Measurements from ENCODE around the gene ANKFY1.

Gene ANKFY1

GRCh38 chr17:4157618-4158333 lies 106.0 kb downstream of the ANKFY1 start:
- no peak overlapping the region for H3K4ac ChIP-seq (ENCODE audit: low read depth, low read length)
- H3K4me3 ChIP-seq (ENCODE audit: low read length), result no peak overlapping the region
- H3K79me1 ChIP-seq (ENCODE audit: low read length), result no peaks in the 10 kb centered on the region
- DNase-seq, result no peak
- H3K79me2 ChIP-seq (ENCODE audit: control insufficient read depth, insufficient read depth, low read length), result no peaks in the 10 kb centered on the region
- no CpG with 5 or more reads among the region's 12 CpGs for WGBS (ENCODE audit: extremely low coverage, insufficient coverage, low lambda C conversion rate)
- no peak overlapping the region for H3K4me2 ChIP-seq (ENCODE audit: low read length)
- no peak overlapping the region for H2AK5ac ChIP-seq (ENCODE audit: low read length)
- H4K8ac ChIP-seq (ENCODE audit: low read depth, low read length), result no peak overlapping the region
- H2BK120ac ChIP-seq (ENCODE audit: low read depth, low read length), result no peak overlapping the region
- H3K23ac ChIP-seq (ENCODE audit: low read length), result no peak overlapping the region
- H3K56ac ChIP-seq (ENCODE audit: low read length), result no peak overlapping the region
- H3K27me3 ChIP-seq (ENCODE audit: insufficient read depth, low read length, poor library complexity), result no peaks in the 10 kb centered on the region
- no peak overlapping the region for H2BK15ac ChIP-seq (replicated peaks; ENCODE audit: low read depth)
- no peaks in the 10 kb centered on the region for H3K36me3 ChIP-seq (ENCODE audit: control insufficient read depth, insufficient read depth, low read length)
- no peak overlapping the region for H4K5ac ChIP-seq (ENCODE audit: low read length)
- peaks cover 6% of the 10 kb centered on the region for H3K4me1 ChIP-seq (ENCODE audit: control insufficient read depth, low read depth, low read length)
- no peak overlapping the region for H3K9ac ChIP-seq (ENCODE audit: low read length)
- H3K18ac ChIP-seq (ENCODE audit: low read length), result no peak overlapping the region
- no peak overlapping the region for H3K27ac ChIP-seq (ENCODE audit: low read depth, low read length)
- no peak overlapping the region for H2BK5ac ChIP-seq (ENCODE audit: low read length)

- no peak overlapping the region for H4K8ac ChIP-seq (ENCODE audit: low read depth, low read length)
- WGBS (ENCODE audit: extremely low coverage, insufficient coverage, low lambda C conversion rate), result no CpG with 5 or more reads among the region's 16 CpGs
Observed at GRCh38 chr17:4156750-4157381, 106.9 kb downstream of the ANKFY1 start.

GRCh38 chr17:4155980-4156620 lies 107.7 kb downstream of the ANKFY1 start:
- Histone ChIP-seq H2BK5ac (ENCODE audit: low read length) (no peak overlapping the region), H3K4ac (ENCODE audit: low read depth, low read length) (no peak overlapping the region), H2AK5ac (ENCODE audit: low read length) (no peak overlapping the region), H3K27me3 (ENCODE audit: insufficient read depth, low read length, poor library complexity) (no peaks in the 10 kb centered on the region), H3K27ac (ENCODE audit: low read depth, low read length) (no peak overlapping the region), H3K79me1 (ENCODE audit: low read length) (no peaks in the 10 kb centered on the region), H3K4me2 (ENCODE audit: low read length) (no peak overlapping the region), H3K4me3 (ENCODE audit: low read length) (no peak overlapping the region), H3K9ac (ENCODE audit: low read length) (no peak overlapping the region), H3K18ac (ENCODE audit: low read length) (no peak overlapping the region), H3K79me2 (ENCODE audit: control insufficient read depth, insufficient read depth, low read length) (no peaks in the 10 kb centered on the region), H3K36me3 (ENCODE audit: control insufficient read depth, insufficient read depth, low read length) (no peaks in the 10 kb centered on the region), H3K4me1 (ENCODE audit: control insufficient read depth, low read depth, low read length) (no peaks in the 10 kb centered on the region), H3K56ac (ENCODE audit: low read length) (no peak overlapping the region), H4K5ac (ENCODE audit: low read length) (no peak overlapping the region), H4K8ac (ENCODE audit: low read depth, low read length) (no peak overlapping the region), H2BK15ac (replicated peaks; ENCODE audit: low read depth) (no peak overlapping the region), H3K23ac (ENCODE audit: low read length) (no peak overlapping the region), H2BK120ac (ENCODE audit: low read depth, low read length) (no peak overlapping the region)
- DNase-seq, result no peak
- no CpG with 5 or more reads among the region's 10 CpGs for WGBS (ENCODE audit: extremely low coverage, insufficient coverage, low lambda C conversion rate)

More at GRCh38 chr17:4156750-4157381, 106.9 kb downstream of the ANKFY1 start:
- H3K27ac ChIP-seq (ENCODE audit: low read depth, low read length), result no peak overlapping the region
- no peak overlapping the region for H3K4ac ChIP-seq (ENCODE audit: low read depth, low read length)
- no peak overlapping the region for H3K9ac ChIP-seq (ENCODE audit: low read length)
- H3K4me2 ChIP-seq (ENCODE audit: low read length), result no peak overlapping the region
- no peaks in the 10 kb centered on the region for H3K79me2 ChIP-seq (ENCODE audit: control insufficient read depth, insufficient read depth, low read length)
- H2BK15ac ChIP-seq (replicated peaks; ENCODE audit: low read depth), result no peak overlapping the region
- no peak overlapping the region for H4K5ac ChIP-seq (ENCODE audit: low read length)
- H2AK5ac ChIP-seq (ENCODE audit: low read length), result no peak overlapping the region
- no peak overlapping the region for H2BK120ac ChIP-seq (ENCODE audit: low read depth, low read length)
- no peak overlapping the region for H3K18ac ChIP-seq (ENCODE audit: low read length)
- DNase-seq, result peak; percentile 47
- H3K23ac ChIP-seq (ENCODE audit: low read length), result no peak overlapping the region
- H3K56ac ChIP-seq (ENCODE audit: low read length), result no peak overlapping the region
- H3K27me3 ChIP-seq (ENCODE audit: insufficient read depth, low read length, poor library complexity), result no peaks in the 10 kb centered on the region
- H3K4me3 ChIP-seq (ENCODE audit: low read length), result no peak overlapping the region
- H3K79me1 ChIP-seq (ENCODE audit: low read length), result no peaks in the 10 kb centered on the region
- H2BK5ac ChIP-seq (ENCODE audit: low read length), result no peak overlapping the region
- H3K36me3 ChIP-seq (ENCODE audit: control insufficient read depth, insufficient read depth, low read length), result no peaks in the 10 kb centered on the region
- peaks cover 6% of the 10 kb centered on the region for H3K4me1 ChIP-seq (ENCODE audit: control insufficient read depth, low read depth, low read length)

- no peaks in the 10 kb centered on the region for H3K36me3 ChIP-seq (ENCODE audit: control insufficient read depth, insufficient read depth, low read length)
- no peaks in the 10 kb centered on the region for H3K79me2 ChIP-seq (ENCODE audit: control insufficient read depth, insufficient read depth, low read length)
- H3K18ac ChIP-seq (ENCODE audit: low read length), result no peak overlapping the region
- no peak overlapping the region for H3K4ac ChIP-seq (ENCODE audit: low read depth, low read length)
- H2AK5ac ChIP-seq (ENCODE audit: low read length), result no peak overlapping the region
- no peak overlapping the region for H4K8ac ChIP-seq (ENCODE audit: low read depth, low read length)
- no peaks in the 10 kb centered on the region for H3K27me3 ChIP-seq (ENCODE audit: insufficient read depth, low read length, poor library complexity)
- H3K27ac ChIP-seq (ENCODE audit: low read depth, low read length), result no peak overlapping the region
- no peak for DNase-seq
- no peak overlapping the region for H3K4me2 ChIP-seq (ENCODE audit: low read length)
- H3K23ac ChIP-seq (ENCODE audit: low read length), result no peak overlapping the region
- no peak overlapping the region for H2BK15ac ChIP-seq (replicated peaks; ENCODE audit: low read depth)
- H4K5ac ChIP-seq (ENCODE audit: low read length), result no peak overlapping the region
- WGBS (ENCODE audit: extremely low coverage, insufficient coverage, low lambda C conversion rate), result no CpG with 5 or more reads among the region's 3 CpGs
- H3K79me1 ChIP-seq (ENCODE audit: low read length), result no peaks in the 10 kb centered on the region
- H3K56ac ChIP-seq (ENCODE audit: low read length), result no peak overlapping the region
- no peak overlapping the region for H3K4me3 ChIP-seq (ENCODE audit: low read length)
- H3K4me1 ChIP-seq (ENCODE audit: control insufficient read depth, low read depth, low read length), result no peaks in the 10 kb centered on the region
- H3K9ac ChIP-seq (ENCODE audit: low read length), result no peak overlapping the region
- no peak overlapping the region for H2BK120ac ChIP-seq (ENCODE audit: low read depth, low read length)
- H2BK5ac ChIP-seq (ENCODE audit: low read length), result no peak overlapping the region
Observed at GRCh38 chr17:4154201-4154600, 109.6 kb downstream of the ANKFY1 start.

DNA sequence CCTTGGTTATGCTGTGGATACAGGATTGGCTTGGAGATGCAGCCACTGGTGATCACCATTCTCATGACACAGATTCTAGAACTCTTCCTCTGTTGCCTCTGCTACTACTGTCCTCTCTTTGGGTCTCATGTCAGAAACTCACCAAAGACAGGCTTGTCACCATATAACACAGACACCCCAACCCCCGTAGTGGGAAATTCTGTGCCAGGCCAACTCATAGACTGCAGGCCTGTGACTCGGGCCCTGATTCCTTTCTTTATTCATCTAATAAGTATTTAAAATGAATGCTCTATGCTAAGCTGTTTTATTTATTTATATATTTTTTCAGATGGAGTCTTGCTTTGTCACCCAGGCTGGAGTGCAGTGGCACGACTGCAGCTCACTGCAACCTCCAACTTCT lies 111.3 kb downstream of the ANKFY1 start:
- Histone ChIP-seq H3K23ac (ENCODE audit: low read length) (no peak overlapping the region), H3K9ac (ENCODE audit: low read length) (no peak overlapping the region), H3K4ac (ENCODE audit: low read depth, low read length) (no peak overlapping the region), H3K18ac (ENCODE audit: low read length) (no peak overlapping the region), H3K27me3 (ENCODE audit: insufficient read depth, low read length, poor library complexity) (no peaks in the 10 kb centered on the region), H2AK5ac (ENCODE audit: low read length) (no peak overlapping the region), H3K79me2 (ENCODE audit: control insufficient read depth, insufficient read depth, low read length) (no peaks in the 10 kb centered on the region), H2BK15ac (replicated peaks; ENCODE audit: low read depth) (no peak overlapping the region), H3K56ac (ENCODE audit: low read length) (no peak overlapping the region), H2BK120ac (ENCODE audit: low read depth, low read length) (no peak overlapping the region), H3K79me1 (ENCODE audit: low read length) (no peaks in the 10 kb centered on the region), H3K4me2 (ENCODE audit: low read length) (no peak overlapping the region), H3K4me3 (ENCODE audit: low read length) (no peak overlapping the region), H4K8ac (ENCODE audit: low read depth, low read length) (no peak overlapping the region), H3K36me3 (ENCODE audit: control insufficient read depth, insufficient read depth, low read length) (no peaks in the 10 kb centered on the region), H2BK5ac (ENCODE audit: low read length) (no peak overlapping the region), H3K27ac (ENCODE audit: low read depth, low read length) (no peak overlapping the region), H4K5ac (ENCODE audit: low read length) (no peak overlapping the region), H3K4me1 (ENCODE audit: control insufficient read depth, low read depth, low read length) (no peaks in the 10 kb centered on the region)
- no peak for DNase-seq
- no CpG with 5 or more reads among the region's 3 CpGs for WGBS (ENCODE audit: extremely low coverage, insufficient coverage, low lambda C conversion rate)
